GM06990 (cell line): ENCODE measurements around the gene NCEH1.

Source experiments
- DNase-seq: peaks from one replicate; pipeline ENCODE4 v3.0.0-alpha.2; 2011; ENCODE audit not compliant: insufficient read length; ENCODE audit errors: extremely low read depth
- H3K27me3 ChIP-seq: replicated peaks from 2 replicates; pipeline ENCODE4 v1.6.0; 2011; ENCODE audit warnings: low read length; ENCODE audit not compliant: control insufficient read depth, insufficient read depth
- H3K36me3 ChIP-seq: 2 replicates; pipeline ENCODE4 v1.5.1; 2011; ENCODE audit warnings: low read length; ENCODE audit not compliant: control insufficient read depth, insufficient read depth
- H3K4me3 ChIP-seq: replicated peaks from 2 replicates; pipeline ENCODE4 v1.5.1; 2011; ENCODE audit warnings: low read depth, mild to moderate bottlenecking, control low read depth, low read length
- TF ChIP-seq, protein P1 (sequence below): IDR thresholded peaks from 2 replicates; pipeline ENCODE4 v1.5.1; 2011; ENCODE audit warnings: low read length, control low read depth, mild to moderate bottlenecking, inconsistent platforms; ENCODE audit not compliant: insufficient read depth, poor library complexity, severe bottlenecking

NCEH1 gene

DNA sequence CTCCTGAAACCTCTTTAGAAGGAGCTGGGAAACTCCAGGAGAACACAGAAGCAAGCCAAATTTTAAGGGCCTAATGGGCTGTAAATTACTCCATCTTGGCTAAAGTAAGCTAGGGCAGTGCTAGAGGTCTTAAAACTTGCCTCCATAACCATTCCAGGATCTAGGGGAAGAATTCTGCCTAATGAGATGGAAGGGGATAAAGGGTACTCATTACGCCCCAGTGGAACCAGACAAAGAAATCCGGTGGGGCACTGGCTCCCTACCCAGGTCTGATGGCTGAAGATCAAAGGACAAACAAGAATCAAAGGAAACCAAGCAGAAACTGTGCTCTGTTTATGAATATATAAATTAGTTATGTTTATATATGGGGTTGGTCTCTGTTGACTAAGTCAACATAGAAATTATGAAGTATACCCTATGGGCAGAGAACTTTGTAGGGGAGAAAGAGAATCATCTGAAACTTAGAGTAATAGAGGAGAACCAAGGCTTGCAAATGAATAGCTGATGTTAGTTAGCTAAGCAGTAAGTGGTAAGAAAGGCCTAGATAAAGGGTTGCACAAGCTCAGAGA, 57.8 kb downstream of the NCEH1 start:
- Histone ChIP-seq H3K4me3 (no peak overlapping the region), H3K36me3 (no peaks in the 10 kb centered on the region), H3K27me3 (no peaks in the 10 kb centered on the region)
- TF ChIP-seq, protein P1, sequence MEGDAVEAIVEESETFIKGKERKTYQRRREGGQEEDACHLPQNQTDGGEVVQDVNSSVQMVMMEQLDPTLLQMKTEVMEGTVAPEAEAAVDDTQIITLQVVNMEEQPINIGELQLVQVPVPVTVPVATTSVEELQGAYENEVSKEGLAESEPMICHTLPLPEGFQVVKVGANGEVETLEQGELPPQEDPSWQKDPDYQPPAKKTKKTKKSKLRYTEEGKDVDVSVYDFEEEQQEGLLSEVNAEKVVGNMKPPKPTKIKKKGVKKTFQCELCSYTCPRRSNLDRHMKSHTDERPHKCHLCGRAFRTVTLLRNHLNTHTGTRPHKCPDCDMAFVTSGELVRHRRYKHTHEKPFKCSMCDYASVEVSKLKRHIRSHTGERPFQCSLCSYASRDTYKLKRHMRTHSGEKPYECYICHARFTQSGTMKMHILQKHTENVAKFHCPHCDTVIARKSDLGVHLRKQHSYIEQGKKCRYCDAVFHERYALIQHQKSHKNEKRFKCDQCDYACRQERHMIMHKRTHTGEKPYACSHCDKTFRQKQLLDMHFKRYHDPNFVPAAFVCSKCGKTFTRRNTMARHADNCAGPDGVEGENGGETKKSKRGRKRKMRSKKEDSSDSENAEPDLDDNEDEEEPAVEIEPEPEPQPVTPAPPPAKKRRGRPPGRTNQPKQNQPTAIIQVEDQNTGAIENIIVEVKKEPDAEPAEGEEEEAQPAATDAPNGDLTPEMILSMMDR: no peak
- no peak for DNase-seq

DNA sequence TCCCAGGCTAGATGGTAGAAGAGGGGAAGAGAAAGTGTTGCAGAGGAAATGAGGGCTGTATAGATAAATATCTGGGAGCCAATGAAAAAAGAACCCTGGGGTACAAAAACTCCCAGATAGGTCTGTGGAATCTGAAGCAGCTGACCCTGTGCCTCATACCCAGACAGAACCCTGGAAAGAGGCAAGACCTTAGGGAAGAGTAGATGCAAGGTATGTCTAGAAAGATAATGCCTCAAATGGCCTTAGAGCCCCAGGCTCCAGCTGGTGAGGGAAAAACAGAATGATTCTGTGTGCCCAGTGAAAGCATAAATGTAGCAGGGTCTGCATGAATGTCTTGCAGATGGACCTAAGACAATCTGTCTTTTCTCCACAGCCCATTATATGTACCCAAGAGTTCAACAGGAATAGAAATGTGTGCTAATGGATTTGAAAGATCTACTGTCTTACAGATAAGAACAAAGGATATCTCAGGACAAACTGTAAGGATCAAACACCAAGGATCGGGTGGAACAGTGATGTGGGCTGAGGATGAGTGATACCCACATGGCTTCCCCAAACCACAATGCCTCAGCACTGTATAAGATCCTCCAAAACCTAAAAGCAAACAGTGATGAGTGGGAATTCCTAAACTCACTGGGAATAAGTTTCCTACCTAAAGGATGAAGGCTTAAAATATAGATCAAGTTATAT, 58.8 kb downstream of the NCEH1 start:
- no peak for DNase-seq
- TF ChIP-seq, protein P1: no peak
- Histone ChIP-seq H3K27me3 (no peaks in the 10 kb centered on the region), H3K36me3 (no peaks in the 10 kb centered on the region), H3K4me3 (no peak overlapping the region)

DNA sequence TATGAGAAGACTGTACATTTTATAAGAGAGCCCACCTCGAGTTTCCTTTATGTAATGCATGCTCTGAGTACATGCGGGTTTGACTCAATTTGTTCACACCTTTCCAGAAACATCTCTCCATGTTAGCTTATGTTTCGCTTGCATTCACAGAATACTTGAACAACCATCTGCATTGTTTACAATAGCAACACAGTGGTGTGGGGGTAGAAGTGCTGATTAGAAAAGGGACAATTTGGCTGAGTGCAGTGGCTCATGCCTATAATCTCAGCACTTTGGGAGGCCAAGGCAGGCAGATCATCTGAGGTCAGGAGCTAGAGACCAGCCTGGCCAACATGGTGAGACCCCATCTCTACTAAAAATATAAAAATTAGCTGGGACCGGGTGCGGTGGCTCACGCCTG, 60.9 kb downstream of the NCEH1 start:
- no peaks in the 10 kb centered on the region for H3K36me3 ChIP-seq
- no peak for DNase-seq
- H3K27me3 ChIP-seq: no peaks in the 10 kb centered on the region
- no peak overlapping the region for H3K4me3 ChIP-seq
- TF ChIP-seq, protein P1: no peak

DNA sequence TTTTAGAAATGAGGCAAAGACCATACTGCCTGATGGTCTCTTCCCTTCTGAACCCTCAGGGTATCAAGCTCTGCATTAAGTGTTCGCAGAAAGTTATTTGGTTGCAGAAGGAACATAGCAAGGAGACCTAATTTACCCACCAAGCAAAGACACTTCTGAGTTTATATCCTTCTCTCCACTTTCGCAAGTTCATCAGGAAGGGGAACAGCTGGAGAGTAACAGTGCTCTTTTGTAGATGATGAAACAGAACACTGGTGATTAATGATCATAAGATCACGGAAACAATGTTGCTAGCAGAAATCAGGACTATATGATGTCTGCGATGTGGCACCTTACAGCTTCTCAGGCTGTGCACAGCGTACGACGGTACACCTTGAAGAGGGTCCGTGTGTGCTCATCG, 62.1 kb downstream of the NCEH1 start:
- Histone ChIP-seq H3K27me3 (no peaks in the 10 kb centered on the region), H3K4me3 (no peak overlapping the region), H3K36me3 (no peaks in the 10 kb centered on the region)
- DNase-seq: no peak
- TF ChIP-seq, protein P1: no peak

DNA sequence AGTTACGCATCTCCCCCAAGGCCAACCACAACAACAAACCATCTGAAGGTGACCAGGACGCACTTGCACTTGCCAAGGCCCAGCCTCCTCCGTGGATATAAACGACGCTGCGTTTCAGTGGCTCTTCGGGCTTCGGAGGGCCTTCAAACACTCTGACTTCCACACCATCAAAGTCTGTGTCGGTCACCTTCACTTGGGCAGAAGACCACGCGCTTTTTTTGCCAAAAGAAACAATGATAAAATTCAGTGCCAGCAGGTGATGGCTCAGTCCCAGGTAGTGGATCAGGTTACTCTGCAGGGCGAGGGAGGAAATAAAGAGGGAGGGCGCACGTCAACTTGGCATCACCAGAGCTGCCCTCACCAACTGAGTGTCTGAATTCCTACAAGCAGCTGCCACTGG, 63.0 kb downstream of the NCEH1 start:
- DNase-seq: no peak
- TF ChIP-seq, protein P1: no peak
- Histone ChIP-seq H3K27me3 (no peaks in the 10 kb centered on the region), H3K4me3 (no peak overlapping the region), H3K36me3 (no peaks in the 10 kb centered on the region)

DNA sequence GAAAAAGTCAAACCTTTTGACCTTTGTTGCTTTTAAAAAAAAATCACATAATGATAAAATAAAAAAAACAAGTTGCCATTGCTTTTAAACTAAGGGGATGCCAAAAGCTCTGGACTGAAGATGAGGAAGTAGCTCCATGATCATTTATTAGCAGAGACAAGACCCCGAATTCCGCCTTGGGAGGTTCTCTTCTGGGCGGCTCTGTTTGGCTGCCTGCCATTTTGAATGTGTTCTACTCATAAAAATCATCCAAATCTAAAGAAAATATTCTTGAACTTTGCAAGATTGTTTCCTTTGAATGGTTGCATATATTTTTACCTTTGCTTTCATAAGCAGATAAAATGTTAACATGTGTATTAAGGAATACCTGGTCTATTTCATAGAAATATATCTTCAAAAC, 63.8 kb downstream of the NCEH1 start:
- Histone ChIP-seq H3K27me3 (no peaks in the 10 kb centered on the region), H3K36me3 (no peaks in the 10 kb centered on the region), H3K4me3 (no peak overlapping the region)
- TF ChIP-seq, protein P1: no peak
- DNase-seq: no peak
